Measurements from ENCODE around the gene HSPG2.
A peak's percentile ranks its signal among the peaks of the same experiment; 100 is the strongest.

The HSPG2 gene

DNA sequence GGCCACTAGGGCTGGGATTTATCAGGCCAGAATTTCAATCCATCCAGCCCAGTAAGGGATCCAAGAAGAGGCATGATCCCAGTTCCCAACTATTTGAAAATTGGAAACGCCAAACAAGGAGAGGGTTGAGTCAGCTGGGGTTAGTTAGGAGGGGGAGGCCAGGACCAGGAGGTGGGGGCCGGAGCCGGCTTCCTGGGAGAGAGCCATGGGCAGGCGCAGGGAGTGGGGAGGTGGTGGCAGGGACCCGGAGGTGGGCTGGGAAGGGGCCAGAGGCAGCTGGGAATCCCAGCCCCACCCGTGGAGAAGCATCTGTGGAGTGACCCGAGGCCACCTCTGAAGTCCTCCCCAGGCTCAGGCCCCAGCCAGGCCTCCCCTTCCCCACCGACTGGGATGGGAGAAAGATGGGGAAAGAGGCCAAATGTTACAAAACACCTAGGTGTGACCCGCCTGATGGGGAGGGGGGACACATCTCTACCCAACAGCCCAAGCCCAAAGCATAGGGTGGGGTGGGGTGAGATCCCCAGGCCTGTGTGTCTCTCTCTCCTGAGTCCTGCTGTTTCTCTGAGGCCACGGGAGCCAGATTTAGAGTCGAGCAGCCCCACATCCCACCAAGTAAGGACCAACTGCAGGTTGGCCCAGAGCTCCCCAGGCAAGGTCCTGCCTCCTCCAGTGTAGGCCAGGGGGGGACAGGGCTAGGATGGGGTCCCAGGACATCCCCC lies 10.1 kb downstream of the HSPG2 start:
- Histone ChIP-seq H3K27me3 (ENCODE audit: insufficient read depth, poor library complexity, severe bottlenecking) (no peaks in the 10 kb centered on the region), H3K4me3 (replicated peaks; ENCODE audit: insufficient read depth, low read length) (no peak overlapping the region), H3K27ac (replicated peaks) (no peak overlapping the region)
- DNase-seq (ENCODE audit: low read depth in 1 of 2, low spot score in 1 of 2), result no peak
- TF ChIP-seq, protein P1, sequence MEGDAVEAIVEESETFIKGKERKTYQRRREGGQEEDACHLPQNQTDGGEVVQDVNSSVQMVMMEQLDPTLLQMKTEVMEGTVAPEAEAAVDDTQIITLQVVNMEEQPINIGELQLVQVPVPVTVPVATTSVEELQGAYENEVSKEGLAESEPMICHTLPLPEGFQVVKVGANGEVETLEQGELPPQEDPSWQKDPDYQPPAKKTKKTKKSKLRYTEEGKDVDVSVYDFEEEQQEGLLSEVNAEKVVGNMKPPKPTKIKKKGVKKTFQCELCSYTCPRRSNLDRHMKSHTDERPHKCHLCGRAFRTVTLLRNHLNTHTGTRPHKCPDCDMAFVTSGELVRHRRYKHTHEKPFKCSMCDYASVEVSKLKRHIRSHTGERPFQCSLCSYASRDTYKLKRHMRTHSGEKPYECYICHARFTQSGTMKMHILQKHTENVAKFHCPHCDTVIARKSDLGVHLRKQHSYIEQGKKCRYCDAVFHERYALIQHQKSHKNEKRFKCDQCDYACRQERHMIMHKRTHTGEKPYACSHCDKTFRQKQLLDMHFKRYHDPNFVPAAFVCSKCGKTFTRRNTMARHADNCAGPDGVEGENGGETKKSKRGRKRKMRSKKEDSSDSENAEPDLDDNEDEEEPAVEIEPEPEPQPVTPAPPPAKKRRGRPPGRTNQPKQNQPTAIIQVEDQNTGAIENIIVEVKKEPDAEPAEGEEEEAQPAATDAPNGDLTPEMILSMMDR (IDR thresholded peaks at IDR 0.05; ENCODE audit: insufficient read depth, low read length), result no peak
- TF ChIP-seq SPI1 (IDR thresholded peaks at IDR 0.05; ENCODE audit: borderline replicate concordance, low read depth), result no peak
- TF ChIP-seq GABPA (IDR thresholded peaks at IDR 0.05; ENCODE audit: low read depth), result no peak
- TF ChIP-seq POLR2AphosphoS5 (IDR thresholded peaks at IDR 0.05; ENCODE audit: low read depth), result no peak
- TF ChIP-seq, protein P2, sequence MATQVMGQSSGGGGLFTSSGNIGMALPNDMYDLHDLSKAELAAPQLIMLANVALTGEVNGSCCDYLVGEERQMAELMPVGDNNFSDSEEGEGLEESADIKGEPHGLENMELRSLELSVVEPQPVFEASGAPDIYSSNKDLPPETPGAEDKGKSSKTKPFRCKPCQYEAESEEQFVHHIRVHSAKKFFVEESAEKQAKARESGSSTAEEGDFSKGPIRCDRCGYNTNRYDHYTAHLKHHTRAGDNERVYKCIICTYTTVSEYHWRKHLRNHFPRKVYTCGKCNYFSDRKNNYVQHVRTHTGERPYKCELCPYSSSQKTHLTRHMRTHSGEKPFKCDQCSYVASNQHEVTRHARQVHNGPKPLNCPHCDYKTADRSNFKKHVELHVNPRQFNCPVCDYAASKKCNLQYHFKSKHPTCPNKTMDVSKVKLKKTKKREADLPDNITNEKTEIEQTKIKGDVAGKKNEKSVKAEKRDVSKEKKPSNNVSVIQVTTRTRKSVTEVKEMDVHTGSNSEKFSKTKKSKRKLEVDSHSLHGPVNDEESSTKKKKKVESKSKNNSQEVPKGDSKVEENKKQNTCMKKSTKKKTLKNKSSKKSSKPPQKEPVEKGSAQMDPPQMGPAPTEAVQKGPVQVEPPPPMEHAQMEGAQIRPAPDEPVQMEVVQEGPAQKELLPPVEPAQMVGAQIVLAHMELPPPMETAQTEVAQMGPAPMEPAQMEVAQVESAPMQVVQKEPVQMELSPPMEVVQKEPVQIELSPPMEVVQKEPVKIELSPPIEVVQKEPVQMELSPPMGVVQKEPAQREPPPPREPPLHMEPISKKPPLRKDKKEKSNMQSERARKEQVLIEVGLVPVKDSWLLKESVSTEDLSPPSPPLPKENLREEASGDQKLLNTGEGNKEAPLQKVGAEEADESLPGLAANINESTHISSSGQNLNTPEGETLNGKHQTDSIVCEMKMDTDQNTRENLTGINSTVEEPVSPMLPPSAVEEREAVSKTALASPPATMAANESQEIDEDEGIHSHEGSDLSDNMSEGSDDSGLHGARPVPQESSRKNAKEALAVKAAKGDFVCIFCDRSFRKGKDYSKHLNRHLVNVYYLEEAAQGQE (IDR thresholded peaks at IDR 0.05; ENCODE audit: insufficient replicate concordance, low read depth), result no peak

DNA sequence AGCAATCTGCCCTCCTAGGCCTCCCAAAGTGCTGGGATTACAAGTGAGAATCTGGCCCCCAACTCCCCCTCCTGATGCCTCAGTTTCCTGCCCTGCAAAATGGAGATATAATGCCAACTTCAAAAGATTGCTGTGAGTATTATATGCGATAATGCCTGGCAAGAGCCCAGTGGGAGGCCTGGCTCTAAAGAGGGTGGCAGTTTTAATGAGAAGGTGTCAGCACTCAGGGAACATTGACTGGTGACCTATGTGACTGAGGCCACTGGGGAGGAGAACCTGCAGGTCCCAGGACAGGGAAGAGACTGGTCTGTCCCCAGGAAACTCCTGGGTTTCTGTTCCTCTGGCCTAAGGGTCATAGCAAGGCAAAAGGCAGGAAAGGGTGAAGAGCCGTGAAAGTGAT lies 11.0 kb downstream of the HSPG2 start:
- H3K27me3 ChIP-seq (ENCODE audit: insufficient read depth, poor library complexity, severe bottlenecking), result no peaks in the 10 kb centered on the region
- TF ChIP-seq POLR2AphosphoS5 (IDR thresholded peaks at IDR 0.05; ENCODE audit: low read depth) (no peak), GABPA (IDR thresholded peaks at IDR 0.05; ENCODE audit: low read depth) (no peak), SPI1 (IDR thresholded peaks at IDR 0.05; ENCODE audit: borderline replicate concordance, low read depth) (no peak)
- TF ChIP-seq, protein P2 (IDR thresholded peaks at IDR 0.05; ENCODE audit: insufficient replicate concordance, low read depth), result no peak
- TF ChIP-seq, protein P1 (IDR thresholded peaks at IDR 0.05; ENCODE audit: insufficient read depth, low read length), result no peak
- H3K4me3 ChIP-seq (replicated peaks; ENCODE audit: insufficient read depth, low read length), result no peak overlapping the region
- no peak overlapping the region for H3K27ac ChIP-seq (replicated peaks)
- DNase-seq (ENCODE audit: low read depth in 1 of 2, low spot score in 1 of 2), result no peak

DNA sequence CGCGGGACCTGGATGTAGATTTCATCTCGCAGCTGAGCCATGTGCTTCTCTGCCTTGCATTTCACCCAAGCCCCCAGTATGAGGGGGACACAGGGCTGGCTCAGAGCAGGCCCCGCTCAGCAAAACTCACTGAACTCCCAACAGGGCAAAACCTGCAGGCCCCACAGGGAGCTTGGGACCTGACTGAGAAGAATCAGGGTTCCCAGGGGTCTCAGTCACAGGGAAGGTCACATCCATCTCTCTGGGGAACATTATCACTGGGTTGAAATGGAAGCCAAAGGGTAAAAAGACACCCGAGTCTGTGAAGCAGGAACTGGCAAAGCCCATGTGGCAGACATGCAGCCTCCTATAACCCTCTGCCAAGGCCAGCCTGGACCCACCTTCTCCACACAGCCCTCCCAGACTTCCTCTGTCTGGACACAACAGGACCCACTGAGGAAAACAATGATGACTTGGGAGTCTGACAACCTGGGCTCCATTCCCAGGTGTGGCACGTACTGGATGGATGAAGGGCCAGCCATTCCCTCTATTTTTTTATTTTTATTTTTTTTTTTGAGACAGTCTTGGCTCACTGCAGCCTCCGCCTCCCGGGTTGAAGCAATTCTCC lies 11.7 kb downstream of the HSPG2 start:
- H3K27ac ChIP-seq (replicated peaks), result peak overlapping the region; percentile 82
- no peak overlapping the region for H3K4me3 ChIP-seq (replicated peaks; ENCODE audit: insufficient read depth, low read length)
- DNase-seq (ENCODE audit: low read depth in 1 of 2, low spot score in 1 of 2), result no peak
- H3K27me3 ChIP-seq (ENCODE audit: insufficient read depth, poor library complexity, severe bottlenecking), result no peaks in the 10 kb centered on the region
- TF ChIP-seq POLR2AphosphoS5 (IDR thresholded peaks at IDR 0.05; ENCODE audit: low read depth) (no peak), SPI1 (IDR thresholded peaks at IDR 0.05; ENCODE audit: borderline replicate concordance, low read depth) (no peak), GABPA (IDR thresholded peaks at IDR 0.05; ENCODE audit: low read depth) (no peak)
- TF ChIP-seq, protein P1 (IDR thresholded peaks at IDR 0.05; ENCODE audit: insufficient read depth, low read length), result no peak
- TF ChIP-seq, protein P2 (IDR thresholded peaks at IDR 0.05; ENCODE audit: insufficient replicate concordance, low read depth), result no peak
